Ovary (tissue), 9 donors: Measurements from ENCODE around the gene SEMA5B. TPM values are rescaled to one million over a fixed set of nuclear protein-coding genes. Genes with fewer than 3 reads are reported as not detected.

ENCODE experiments used
- DNase-seq, 5 donors: peaks; one replicate each; pipeline ENCODE4 v3.0.0-alpha.2; 2019 to 2020
- H3K27ac ChIP-seq, 2 donors: fragments of 200-600 bp; one replicate each; pipeline versions ENCODE4 v1.5.1 to v1.8.0; 2019 to 2022
- H3K27me3 ChIP-seq: fragments of 200-600 bp; one replicate; pipeline ENCODE4 v1.8.0; 2022
- H3K36me3 ChIP-seq: fragments of 200-600 bp; sonication (generic); one replicate; pipeline ENCODE4 v1.5.1; 2019
- H3K4me1 ChIP-seq: one replicate; pipeline ENCODE4 v1.8.1; 2013; ENCODE audit warnings: mild to moderate bottlenecking, moderate library complexity; ENCODE audit not compliant: insufficient read depth
- H3K4me3 ChIP-seq: fragments of 200-600 bp; sonication (generic); one replicate; pipeline ENCODE4 v1.5.1; 2017
- H3K9me3 ChIP-seq, 2 donors: fragments of 200-600 bp in 1 of 2; sonication (generic) in 1 of 2; one replicate each; pipeline versions ENCODE4 v1.5.1 to v1.8.1; 2013 to 2019; ENCODE audit warnings: mild to moderate bottlenecking in 1 of 2, moderate library complexity in 1 of 2
- EP300 ChIP-seq: sonication (generic); formaldehyde crosslinking; IDR thresholded peaks from one replicate; pipeline ENCODE4 v1.6.1; 2017; ENCODE audit warnings: antibody characterized with exemption
- POLR2A ChIP-seq: fragments of 450-650 bp; IDR thresholded peaks from one replicate; pipeline ENCODE4 v1.6.1; 2017; ENCODE audit warnings: antibody characterized with exemption, mild to moderate bottlenecking, moderate library complexity
- WGBS, 3 donors: extraction: QIAGEN DNeasy Blood & Tissue Kit in 1 of 3; methylation state at CpG; one replicate each; pipeline versions ENCODE4 v1.1.5 to v1.1.7; 2013 to 2017; 5-methylcytosine and 5-hydroxymethylcytosine counted together
- intact Hi-C, 4 donors: fragments of 100-400 bp; cut with DNase I; formaldehyde crosslinking; loops; one replicate each; pipeline versions ENCODE4 v1.11.0 to v1.15.1; 2022 to 2023
- polyA plus RNA-seq, 2 donors: library from polyadenylated mRNA; stranded (reverse); fragments of 200-250 nt in 1 of 2; fragments of 350-450 nt in 1 of 2; fragmentation: Illumina TruSeq in 1 of 2; extraction: RNeasy Lipid Tissue Mini Kit (QIAGEN cat#74804) in 1 of 2; gene quantifications; one replicate each; pipeline ENCODE4 v1.2.3, GENCODE V29; 2013 to 2014
- total RNA-seq, 7 donors: library from RNA; depleted of rRNA in 2 of 7; stranded (reverse); fragments of >200 nt in 2 of 7; fragmentation: NEBNext Ultra II Directional in 3 of 7; extraction: Animal tissue kit (Norgen Biotek cat#: 25700) in 3 of 7; gene quantifications; one replicate each; pipeline versions ENCODE4 v1.1.0 to v1.2.4, GENCODE V29; 2016 to 2023
- TF ChIP-seq, protein P1 (sequence below), 3 donors: fragments of 450-650 bp in 2 of 3; fragments of 200-600 bp in 1 of 3; IDR thresholded peaks; one replicate each; pipeline versions ENCODE4 v1.5.1 to v1.8.0; 2016 to 2022; ENCODE audit warnings: antibody characterized with exemption in 3 of 3, mild to moderate bottlenecking in 1 of 3
- donor health status: DM: no; HTN: no; CAD: no; lungs with moderate emphysema.
- donor health status: DM: no; HTN: no; CAD: no.
- donor health status: Bipolar disorder and iron deficiency.
- donor health status: DM: yes; HTN: yes; CAD: no.
- donor health status: DM: no; HTN: no; CAD: no.
- donor health status: DM: yes; HTN: yes; CAD: no.

Gene SEMA5B
- total and polyA plus RNA-seq, 9 donors, result 0.22 to 3.1 (median 1.3) TPM

- TF ChIP-seq POLR2A (no peak), EP300 (no peak)
- TF ChIP-seq, protein P1, sequence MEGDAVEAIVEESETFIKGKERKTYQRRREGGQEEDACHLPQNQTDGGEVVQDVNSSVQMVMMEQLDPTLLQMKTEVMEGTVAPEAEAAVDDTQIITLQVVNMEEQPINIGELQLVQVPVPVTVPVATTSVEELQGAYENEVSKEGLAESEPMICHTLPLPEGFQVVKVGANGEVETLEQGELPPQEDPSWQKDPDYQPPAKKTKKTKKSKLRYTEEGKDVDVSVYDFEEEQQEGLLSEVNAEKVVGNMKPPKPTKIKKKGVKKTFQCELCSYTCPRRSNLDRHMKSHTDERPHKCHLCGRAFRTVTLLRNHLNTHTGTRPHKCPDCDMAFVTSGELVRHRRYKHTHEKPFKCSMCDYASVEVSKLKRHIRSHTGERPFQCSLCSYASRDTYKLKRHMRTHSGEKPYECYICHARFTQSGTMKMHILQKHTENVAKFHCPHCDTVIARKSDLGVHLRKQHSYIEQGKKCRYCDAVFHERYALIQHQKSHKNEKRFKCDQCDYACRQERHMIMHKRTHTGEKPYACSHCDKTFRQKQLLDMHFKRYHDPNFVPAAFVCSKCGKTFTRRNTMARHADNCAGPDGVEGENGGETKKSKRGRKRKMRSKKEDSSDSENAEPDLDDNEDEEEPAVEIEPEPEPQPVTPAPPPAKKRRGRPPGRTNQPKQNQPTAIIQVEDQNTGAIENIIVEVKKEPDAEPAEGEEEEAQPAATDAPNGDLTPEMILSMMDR (IDR thresholded peaks at IDR 0.05), result no peak
- no peaks in the 10 kb centered on the region for H3K27me3 ChIP-seq
- H3K36me3 ChIP-seq, result no peaks in the 10 kb centered on the region
- no peaks in the 10 kb centered on the region for H3K9me3 ChIP-seq
- H3K27ac ChIP-seq, result no peak overlapping the region
- no peak for DNase-seq
- intact Hi-C loops, result no loop called here
- WGBS, 3 donors, result 39 to 66% (median 41%) methylated on average over 52 to 68 of the region's 68 CpGs
- no peak overlapping the region for H3K4me3 ChIP-seq
- H3K4me1 ChIP-seq, result no peaks in the 10 kb centered on the region
These were observed 105.5 kb downstream of the SEMA5B start for GRCh38 chr3:122921791-122922651.

DNA sequence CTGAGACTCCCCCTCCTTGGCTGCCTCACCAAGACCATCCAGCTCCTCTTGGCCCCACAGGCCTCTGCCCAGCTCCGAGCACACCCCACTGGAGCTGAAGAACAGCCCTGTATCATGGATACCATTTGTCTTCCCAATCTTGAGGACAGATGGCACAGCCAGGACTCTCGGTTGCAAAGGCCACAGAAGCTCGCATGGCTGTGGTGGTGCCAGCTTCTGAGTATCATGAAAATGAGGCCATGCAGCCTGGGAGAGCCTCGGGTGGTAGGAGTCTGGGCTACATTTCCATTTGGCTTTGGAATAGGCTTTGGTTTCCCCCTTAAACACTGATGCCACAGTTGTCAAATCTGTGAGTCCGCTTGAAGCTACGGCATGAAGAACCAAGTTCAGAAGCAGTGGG is 106.6 kb downstream of the SEMA5B start:
- Histone ChIP-seq H3K27ac (no peak overlapping the region), H3K27me3 (no peaks in the 10 kb centered on the region), H3K36me3 (no peaks in the 10 kb centered on the region), H3K9me3 (no peaks in the 10 kb centered on the region), H3K4me1 (no peaks in the 10 kb centered on the region), H3K4me3 (no peak overlapping the region)
- WGBS, 3 donors, result 81 to 85% (median 82%) methylated on average over 6 of the region's 6 CpGs
- intact Hi-C loops, result no loop called here
- TF ChIP-seq, protein P1 (IDR thresholded peaks at IDR 0.05), result no peak
- TF ChIP-seq POLR2A, result no peak
- no peak for TF ChIP-seq EP300
- no peak for DNase-seq

GRCh38 chr3:122919291-122919610 is 108.3 kb downstream of the SEMA5B start:
- DNase-seq, result no peak
- intact Hi-C loops, result no loop called here

DNA sequence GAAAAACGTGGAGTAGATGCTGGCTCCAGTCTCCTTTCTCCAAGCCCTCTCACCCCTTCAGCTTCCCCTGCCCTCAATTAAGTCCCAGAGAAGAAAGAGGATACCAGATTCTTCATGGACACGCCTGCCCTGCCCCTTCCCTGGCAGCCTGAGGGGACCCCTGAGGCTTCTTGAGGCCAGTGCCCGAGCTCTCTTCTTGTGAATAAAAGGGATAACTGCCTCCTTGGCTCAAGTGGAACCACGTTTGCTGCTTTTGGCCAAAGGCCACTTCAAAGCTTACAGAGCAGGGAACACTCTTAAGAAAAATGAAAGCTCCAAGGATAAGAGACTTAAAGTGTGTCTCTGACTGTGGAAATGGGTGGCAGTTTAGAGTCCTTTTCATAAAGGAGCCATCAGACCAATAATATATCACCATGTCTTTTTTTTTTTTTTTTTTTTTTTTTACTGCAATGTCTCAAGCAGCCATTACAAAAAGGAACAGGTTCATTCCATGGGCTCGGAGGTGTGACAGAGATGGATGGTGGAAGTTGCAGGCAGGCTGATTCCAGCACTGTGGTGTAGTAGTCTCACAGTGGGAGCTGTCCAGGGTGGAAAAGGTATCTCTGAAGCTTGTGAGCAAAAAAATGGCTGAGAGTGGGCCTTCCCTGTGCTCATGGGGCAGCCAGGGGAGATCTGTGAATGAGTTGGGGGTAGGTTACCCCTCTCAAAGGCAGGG is 108.8 kb downstream of the SEMA5B start:
- no peak for DNase-seq
- H3K27me3 ChIP-seq, result no peaks in the 10 kb centered on the region
- TF ChIP-seq, protein P1 (IDR thresholded peaks at IDR 0.05), result no peak
- TF ChIP-seq EP300, result no peak
- TF ChIP-seq POLR2A, result no peak
- H3K4me1 ChIP-seq, result no peaks in the 10 kb centered on the region
- no peak overlapping the region for H3K27ac ChIP-seq
- no peaks in the 10 kb centered on the region for H3K9me3 ChIP-seq
- no peak overlapping the region for H3K4me3 ChIP-seq
- WGBS, 3 donors, result 48 to 61% (median 60%) methylated on average over 5 of the region's 5 CpGs
- intact Hi-C loops, result no loop called here
- no peaks in the 10 kb centered on the region for H3K36me3 ChIP-seq

More at GRCh38 chr3:122919291-122919610, 108.3 kb downstream of the SEMA5B start:
- H3K4me3 ChIP-seq, result no peak overlapping the region
- H3K9me3 ChIP-seq, result no peaks in the 10 kb centered on the region
- TF ChIP-seq, protein P1 (IDR thresholded peaks at IDR 0.05), result no peak
- TF ChIP-seq POLR2A (no peak), EP300 (no peak)
- H3K4me1 ChIP-seq, result no peaks in the 10 kb centered on the region
- no peaks in the 10 kb centered on the region for H3K27me3 ChIP-seq
- WGBS, 3 donors, result 62 to 82% (median 72%) methylated on average over 3 of the region's 3 CpGs
- no peaks in the 10 kb centered on the region for H3K36me3 ChIP-seq
- H3K27ac ChIP-seq, result no peak overlapping the region
